ENCODE measurements around the gene TMEM82. TPM values are rescaled to one million over a fixed set of nuclear protein-coding genes. Genes with fewer than 3 reads are reported as not detected.

The TMEM82 gene
- total RNA-seq, 4 donors from 2014 or later, result 2.5 to 42.4 (median 32.7) TPM

GRCh38 chr1:15727021-15727420 lies 15.3 kb upstream of the TMEM82 start:
- no peak overlapping the region for H3K4me3 ChIP-seq
- no peaks in the 10 kb centered on the region for H3K27me3 ChIP-seq
- H3K36me3 ChIP-seq, result peaks cover 0 to 90% (median 0%) of the 10 kb centered on the region in 3 donors
- TF ChIP-seq CTCF (IDR thresholded peaks at IDR 0.05) (no peak), POLR2A (IDR thresholded peaks at IDR 0.05) (no peak)
- H3K4me1 ChIP-seq, result no peaks in the 10 kb centered on the region
- H3K9me3 ChIP-seq, result no peaks in the 10 kb centered on the region
- no peak overlapping the region for H3K27ac ChIP-seq
- no peak for DNase-seq

- Histone ChIP-seq H3K4me1 (no peaks in the 10 kb centered on the region), H3K36me3 (peaks cover 0 to 90% (median 0%) of the 10 kb centered on the region in 3 donors), H3K27ac (no peak overlapping the region), H3K27me3 (no peaks in the 10 kb centered on the region), H3K9me3 (no peaks in the 10 kb centered on the region), H3K4me3 (no peak overlapping the region)
- no peak for DNase-seq
- TF ChIP-seq CTCF (IDR thresholded peaks at IDR 0.05), result no peak
- TF ChIP-seq POLR2A (IDR thresholded peaks at IDR 0.05), result no peak
These were observed 14.9 kb upstream of the TMEM82 start for GRCh38 chr1:15727424-15727823.

GRCh38 chr1:15727866-15728534 lies 14.3 kb upstream of the TMEM82 start:
- TF ChIP-seq CTCF (IDR thresholded peaks at IDR 0.05) (no peak), POLR2A (IDR thresholded peaks at IDR 0.05) (no peak)

GRCh38 chr1:15728937-15729657 lies 13.2 kb upstream of the TMEM82 start:
- Histone ChIP-seq H3K27me3 (no peaks in the 10 kb centered on the region), H3K36me3 (peaks cover 0 to 95% (median 0%) of the 10 kb centered on the region in 3 donors), H3K4me1 (no peaks in the 10 kb centered on the region), H3K9me3 (no peaks in the 10 kb centered on the region), H3K27ac (no peak overlapping the region), H3K4me3 (no peak overlapping the region)
- TF ChIP-seq POLR2A (IDR thresholded peaks at IDR 0.05), result no peak
- no peak for DNase-seq

More at GRCh38 chr1:15727866-15728534, 14.3 kb upstream of the TMEM82 start:
- H3K4me1 ChIP-seq, result no peaks in the 10 kb centered on the region
- no peaks in the 10 kb centered on the region for H3K9me3 ChIP-seq
- DNase-seq, result no peak
- H3K27me3 ChIP-seq, result no peaks in the 10 kb centered on the region
- peaks cover 0 to 90% (median 0%) of the 10 kb centered on the region in 3 donors for H3K36me3 ChIP-seq
- no peak overlapping the region for H3K4me3 ChIP-seq
- no peak overlapping the region for H3K27ac ChIP-seq

- no peak for DNase-seq
- peak overlapping the region in 1 of 4 donors; percentile 25 for H3K27ac ChIP-seq
- no peaks in the 10 kb centered on the region for H3K9me3 ChIP-seq
- H3K27me3 ChIP-seq, result no peaks in the 10 kb centered on the region
- no peak overlapping the region for H3K4me3 ChIP-seq
- H3K4me1 ChIP-seq, result peaks cover 0 to 9% (median 0%) of the 10 kb centered on the region in 4 donors
- peaks cover 0 to 92% (median 0%) of the 10 kb centered on the region in 3 donors for H3K36me3 ChIP-seq
- TF ChIP-seq POLR2A (IDR thresholded peaks at IDR 0.05) (no peak), CTCF (IDR thresholded peaks at IDR 0.05) (no peak)
These were observed 11.9 kb upstream of the TMEM82 start for GRCh38 chr1:15730423-15730822.

GRCh38 chr1:15730936-15731335 lies 11.4 kb upstream of the TMEM82 start:
- peaks cover 0 to 13% (median 0%) of the 10 kb centered on the region in 4 donors for H3K4me1 ChIP-seq
- peaks cover 0 to 87% (median 0%) of the 10 kb centered on the region in 3 donors for H3K36me3 ChIP-seq
- no peak overlapping the region for H3K27ac ChIP-seq
- TF ChIP-seq CTCF (IDR thresholded peaks at IDR 0.05) (no peak), POLR2A (IDR thresholded peaks at IDR 0.05) (no peak)
- no peaks in the 10 kb centered on the region for H3K27me3 ChIP-seq
- no peak for DNase-seq
- no peak overlapping the region for H3K4me3 ChIP-seq
- no peaks in the 10 kb centered on the region for H3K9me3 ChIP-seq

All from Peyer's patch (tissue), 4 donors.